GM20000 (cell line): Measurements from ENCODE around the gene ANKRD27.
"Not testable (repeated sequence)": the region's sequence is repeated elsewhere in the genome, so short reads cannot be mapped to it uniquely, and the experiment has no call there.

Experiments used
- DNase-seq: peaks from one replicate; pipeline ENCODE4 v3.0.0; 2012; ENCODE audit warnings: low spot score
- CTCF ChIP-seq: IDR thresholded peaks from 2 replicates; pipeline ENCODE4 v1.5.1; 2012; ENCODE audit warnings: mild to moderate bottlenecking, control low read depth; ENCODE audit errors: extremely low read depth, missing control alignments

The ANKRD27 gene

GRCh38 chr19:32653599-32653915 is 21.4 kb downstream of the ANKRD27 start:
- no peak for DNase-seq
- no peak for TF ChIP-seq CTCF

GRCh38 chr19:32652894-32653598 is 21.9 kb downstream of the ANKRD27 start:
- no peak for DNase-seq
- no peak for TF ChIP-seq CTCF

- not testable (repeated sequence) for DNase-seq
These were observed 22.6 kb downstream of the ANKRD27 start for GRCh38 chr19:32652331-32652730.

- TF ChIP-seq CTCF: no peak
- no peak for DNase-seq
These were observed 23.2 kb downstream of the ANKRD27 start for GRCh38 chr19:32651729-32652140.

GRCh38 chr19:32650671-32651070 is 24.3 kb downstream of the ANKRD27 start:
- TF ChIP-seq CTCF: no peak
- DNase-seq: no peak

- TF ChIP-seq CTCF: no peak
These were observed 25.2 kb downstream of the ANKRD27 start for GRCh38 chr19:32649751-32650150.

GRCh38 chr19:32647361-32647760 is 27.6 kb downstream of the ANKRD27 start:
- DNase-seq: no peak
- TF ChIP-seq CTCF: no peak

More at GRCh38 chr19:32649751-32650150, 25.2 kb downstream of the ANKRD27 start:
- DNase-seq: no peak

GRCh38 chr19:32646556-32646955 is 28.4 kb downstream of the ANKRD27 start:
- DNase-seq: no peak
- no peak for TF ChIP-seq CTCF
